Upper lobe of left lung (tissue), 6 donors: Measurements from ENCODE around the gene CRYBB3. TPM values are rescaled to one million over a fixed set of nuclear protein-coding genes. Genes with fewer than 3 reads are reported as not detected.

Experiments
- ATAC-seq, 2 donors: fragments of 200-7000 bp; cut with Tn5 transposase; one replicate each; pipeline ENCODE4 v1.9.1; 2022; ENCODE audit warnings: mild to moderate bottlenecking in 2 of 2, moderate library complexity in 2 of 2; ENCODE audit not compliant: low FRiP score in 2 of 2
- DNase-seq, 2 donors: peaks; one replicate each; pipeline ENCODE4 v3.0.0-alpha.2; 2019 to 2020
- H3K27ac ChIP-seq, 4 donors: fragments of 200-600 bp; sonication (generic); one replicate each; pipeline ENCODE4 v1.5.1; 2016 to 2019
- H3K27me3 ChIP-seq, 4 donors: fragments of 200-600 bp; sonication (generic); one replicate each; pipeline ENCODE4 v1.5.1; 2017 to 2019
- H3K36me3 ChIP-seq, 4 donors: fragments of 200-600 bp; sonication (generic); one replicate each; pipeline ENCODE4 v1.5.1; 2016 to 2019
- H3K4me1 ChIP-seq, 4 donors: fragments of 200-600 bp; sonication (generic); one replicate each; pipeline ENCODE4 v1.5.1; 2018 to 2019
- H3K4me3 ChIP-seq, 4 donors: fragments of 200-600 bp; sonication (generic); one replicate each; pipeline ENCODE4 v1.5.1; 2017 to 2019; ENCODE audit warnings: mild to moderate bottlenecking in 2 of 4, moderate library complexity in 1 of 4
- H3K9me3 ChIP-seq, 4 donors: fragments of 200-600 bp; sonication (generic); one replicate each; pipeline ENCODE4 v1.5.1; 2018 to 2019
- EP300 ChIP-seq, 4 donors: sonication (generic); formaldehyde crosslinking; IDR thresholded peaks; one replicate each; pipeline ENCODE4 v1.5.1; 2017; ENCODE audit warnings: antibody characterized with exemption in 4 of 4, control low read depth in 2 of 4
- POLR2A ChIP-seq, 4 donors: fragments of 450-650 bp; IDR thresholded peaks; one replicate each; pipeline ENCODE4 v1.5.1; 2016 to 2017; ENCODE audit warnings: antibody characterized with exemption in 4 of 4, mild to moderate bottlenecking in 2 of 4
- POLR2AphosphoS5 ChIP-seq, 2 donors: sonication (generic); formaldehyde crosslinking; IDR thresholded peaks; one replicate each; pipeline ENCODE4 v1.5.1; 2017; ENCODE audit warnings: antibody characterized with exemption in 2 of 2
- WGBS, 2 donors: methylation state at CpG; one replicate each; pipeline ENCODE4 v1.1.5; 2017 to 2018; 5-methylcytosine and 5-hydroxymethylcytosine counted together
- total RNA-seq, 6 donors: library from RNA; depleted of rRNA in 4 of 6; stranded (reverse); fragments of >200 nt in 4 of 6; gene quantifications; one replicate each; pipeline versions ENCODE4 v1.1.0 to v1.2.1, GENCODE V29; 2016 to 2021
- TF ChIP-seq, protein P1 (sequence below), 6 experiments: fragments of 450-650 bp in 4 of 6; fragments of 200-600 bp in 2 of 6; sonication (generic) in 2 of 6; IDR thresholded peaks; one replicate each; pipeline ENCODE4 v1.5.1; 2016 to 2019; ENCODE audit warnings: antibody characterized with exemption in 6 of 6
- donor health status: DM: no; HTN: no; CAD: no; lungs with moderate emphysema.
- donor health status: DM: no; HTN: yes; CAD: no; lungs with severe emphysema.

The CRYBB3 gene
- total RNA-seq: under 1 TPM in 2 of 6 donors, not detected in 4; 0.26 to 0.61 TPM

DNA sequence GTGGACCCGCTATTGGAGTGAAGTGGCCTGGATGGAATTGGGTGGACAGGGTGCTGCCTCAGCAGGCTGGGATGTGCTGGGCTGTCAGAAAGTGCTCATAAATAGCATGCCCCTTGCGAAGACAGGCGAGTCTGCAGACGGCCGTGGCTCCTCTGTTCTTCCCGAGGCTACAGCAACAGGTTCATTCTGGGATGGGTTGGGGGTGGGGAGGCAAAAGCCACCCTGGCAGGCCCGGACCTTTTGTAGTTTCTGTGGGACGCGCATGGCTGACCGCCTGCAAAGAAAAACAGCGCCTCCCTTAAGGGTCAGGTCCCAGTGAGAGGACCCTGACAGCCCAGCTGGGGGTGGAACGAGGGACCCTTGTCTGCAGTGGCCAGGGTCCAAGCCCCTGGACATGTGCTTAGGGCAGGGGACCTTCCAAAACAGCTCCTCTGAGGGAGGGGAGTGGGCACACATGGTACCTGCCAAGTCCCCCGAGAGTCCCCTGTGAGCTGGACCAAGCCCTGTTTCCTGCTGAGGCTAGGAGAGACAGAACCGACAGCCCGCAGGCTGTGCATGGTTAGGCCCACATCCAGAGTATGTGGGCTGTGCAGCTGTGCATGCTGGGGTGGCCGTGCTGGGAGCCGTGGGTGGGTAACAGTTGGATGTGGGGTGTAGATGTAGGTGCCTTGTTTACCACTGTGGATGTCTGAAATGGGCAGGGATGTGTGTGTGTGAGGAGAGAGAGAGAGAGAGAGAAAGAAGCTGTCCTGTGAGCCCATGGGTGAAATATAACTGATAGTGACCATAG, at the start of gene CRYBB3:
Gene CRYBB3, plus strand, starts transcription at position 128 of the 790 bp plus-strand sequence. CDS start 1,539 bp downstream, outside the sequence.
- no peaks in the 10 kb centered on the region for H3K4me1 ChIP-seq
- H3K36me3 ChIP-seq: peaks cover 0 to 37% (median 4%) of the 10 kb centered on the region in 4 donors
- no peak within 1 kb of the TSS for H3K4me3 ChIP-seq
- no peaks in the 10 kb centered on the region for H3K27me3 ChIP-seq
- no peak for TF ChIP-seq EP300 (IDR thresholded peaks at IDR 0.05)
- TF ChIP-seq, protein P1, sequence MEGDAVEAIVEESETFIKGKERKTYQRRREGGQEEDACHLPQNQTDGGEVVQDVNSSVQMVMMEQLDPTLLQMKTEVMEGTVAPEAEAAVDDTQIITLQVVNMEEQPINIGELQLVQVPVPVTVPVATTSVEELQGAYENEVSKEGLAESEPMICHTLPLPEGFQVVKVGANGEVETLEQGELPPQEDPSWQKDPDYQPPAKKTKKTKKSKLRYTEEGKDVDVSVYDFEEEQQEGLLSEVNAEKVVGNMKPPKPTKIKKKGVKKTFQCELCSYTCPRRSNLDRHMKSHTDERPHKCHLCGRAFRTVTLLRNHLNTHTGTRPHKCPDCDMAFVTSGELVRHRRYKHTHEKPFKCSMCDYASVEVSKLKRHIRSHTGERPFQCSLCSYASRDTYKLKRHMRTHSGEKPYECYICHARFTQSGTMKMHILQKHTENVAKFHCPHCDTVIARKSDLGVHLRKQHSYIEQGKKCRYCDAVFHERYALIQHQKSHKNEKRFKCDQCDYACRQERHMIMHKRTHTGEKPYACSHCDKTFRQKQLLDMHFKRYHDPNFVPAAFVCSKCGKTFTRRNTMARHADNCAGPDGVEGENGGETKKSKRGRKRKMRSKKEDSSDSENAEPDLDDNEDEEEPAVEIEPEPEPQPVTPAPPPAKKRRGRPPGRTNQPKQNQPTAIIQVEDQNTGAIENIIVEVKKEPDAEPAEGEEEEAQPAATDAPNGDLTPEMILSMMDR (IDR thresholded peaks at IDR 0.05): no peak
- no peak for TF ChIP-seq POLR2AphosphoS5 (IDR thresholded peaks at IDR 0.05)
- TF ChIP-seq POLR2A (IDR thresholded peaks at IDR 0.05): no peak
- H3K9me3 ChIP-seq: no peaks in the 10 kb centered on the region
- ATAC-seq (peak in 1 of 2 donors; percentile 23), DNase-seq (no peak)
- WGBS, 2 donors: 75 to 83% methylated on average over 14 to 16 of the region's 17 CpGs
- H3K27ac ChIP-seq: no peak within 1 kb of the TSS

DNA sequence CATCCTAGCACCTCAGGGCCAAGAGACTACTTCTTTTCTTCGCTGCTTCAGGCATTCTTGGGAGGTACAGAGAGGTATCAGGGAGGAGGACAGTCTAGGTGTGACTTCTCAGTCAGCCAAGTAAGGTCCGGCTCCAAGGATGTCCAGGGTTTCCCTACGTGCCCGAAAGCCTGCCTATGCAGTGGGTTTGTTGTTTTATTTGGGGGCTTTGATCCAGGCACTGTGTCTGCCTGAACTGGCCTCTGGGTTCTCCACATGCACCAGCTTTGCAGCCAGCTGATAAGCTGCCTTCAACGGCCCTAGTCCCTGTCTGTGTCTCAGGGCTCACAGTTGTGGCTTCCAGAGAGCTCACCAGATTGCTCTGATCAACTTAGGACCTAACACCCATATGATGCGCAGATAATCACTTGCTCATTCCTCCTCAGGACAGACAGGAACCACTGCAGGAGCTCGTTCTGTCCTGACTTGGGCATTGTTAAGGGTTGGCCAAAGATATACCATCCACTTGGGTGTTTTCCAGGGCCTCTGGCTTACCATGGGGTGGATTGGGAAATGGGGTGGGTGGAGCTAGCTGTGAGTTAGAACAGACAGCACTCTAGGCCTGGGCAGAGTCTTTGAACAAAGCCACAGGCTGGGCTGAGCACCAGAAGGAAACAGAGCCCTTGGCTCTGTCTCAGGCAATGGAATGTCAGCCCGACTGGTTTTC, 45.5 kb upstream of the CRYBB3 start:
- TF ChIP-seq POLR2AphosphoS5 (IDR thresholded peaks at IDR 0.05) (peak in 1 of 2 donors; percentile 43), POLR2A (IDR thresholded peaks at IDR 0.05) (peak in 1 of 4 donors; percentile 12), EP300 (IDR thresholded peaks at IDR 0.05) (no peak)
- DNase-seq (peak in 1 of 2 donors; percentile 93), ATAC-seq (peak; percentile 81 to 88)
- H3K9me3 ChIP-seq: no peaks in the 10 kb centered on the region
- peak overlapping the region; percentile 57 to 80 (median 63) for H3K27ac ChIP-seq
- WGBS, 2 donors: 66% methylated on average over 7 to 8 of the region's 8 CpGs
- H3K27me3 ChIP-seq: no peaks in the 10 kb centered on the region
- H3K4me1 ChIP-seq: peaks cover 17 to 25% (median 21%) of the 10 kb centered on the region in 4 donors
- H3K36me3 ChIP-seq: no peaks in the 10 kb centered on the region
- H3K4me3 ChIP-seq: no peak overlapping the region

DNA sequence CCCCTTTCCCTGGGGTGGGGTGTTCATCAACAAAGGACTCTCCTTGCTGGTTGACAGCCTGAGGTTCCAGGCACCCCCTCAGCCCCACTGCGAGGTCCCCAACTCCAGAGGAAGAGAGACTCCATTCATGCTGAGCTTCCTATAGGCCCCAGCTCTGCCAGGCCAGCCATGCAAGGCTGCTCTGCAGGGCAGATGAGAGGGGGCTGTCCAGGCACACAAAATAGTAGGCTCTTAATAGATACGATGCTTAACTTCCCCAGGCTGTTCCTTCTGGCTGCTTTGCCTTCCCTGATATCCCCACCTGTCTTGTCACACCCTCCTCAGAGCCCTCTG, 45.0 kb upstream of the CRYBB3 start:
- no peak for TF ChIP-seq EP300 (IDR thresholded peaks at IDR 0.05)
- no peak for TF ChIP-seq POLR2AphosphoS5 (IDR thresholded peaks at IDR 0.05)
- TF ChIP-seq, protein P1 (IDR thresholded peaks at IDR 0.05): no peak
- TF ChIP-seq POLR2A (IDR thresholded peaks at IDR 0.05): no peak
- DNase-seq (no peak), ATAC-seq (peak in 1 of 2 donors; percentile 5)
- Histone ChIP-seq H3K27ac (peak overlapping the region; percentile 57 to 80 (median 63)), H3K4me1 (peaks cover 17 to 24% (median 21%) of the 10 kb centered on the region in 4 donors), H3K9me3 (no peaks in the 10 kb centered on the region), H3K4me3 (no peak overlapping the region), H3K36me3 (no peaks in the 10 kb centered on the region), H3K27me3 (no peaks in the 10 kb centered on the region)
- WGBS, 2 donors: 50 to 52% methylated on average over 1 to 2 of the region's 2 CpGs

DNA sequence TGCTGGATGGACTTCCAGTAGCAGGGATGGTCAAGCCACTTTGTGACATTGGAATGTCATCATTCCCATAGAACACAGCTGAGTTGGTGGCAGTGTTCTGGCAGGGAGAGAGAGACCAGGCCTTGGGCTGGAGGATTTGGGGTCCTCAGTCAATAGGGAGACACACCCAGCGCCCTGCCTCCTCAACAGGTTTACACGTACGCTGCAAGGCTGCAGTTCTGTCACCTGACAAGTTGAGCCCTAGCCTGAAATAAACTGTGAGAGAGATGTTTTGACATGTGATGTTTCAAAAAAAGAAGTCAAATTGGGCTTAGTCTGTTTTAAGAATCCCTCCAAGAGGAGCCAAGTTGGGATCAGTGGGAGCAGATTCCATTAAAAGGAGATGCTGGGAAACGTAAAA, 42.9 kb upstream of the CRYBB3 start:
- no peak overlapping the region for H3K4me3 ChIP-seq
- H3K4me1 ChIP-seq: peaks cover 17 to 24% (median 22%) of the 10 kb centered on the region in 4 donors
- no peak for DNase-seq
- TF ChIP-seq POLR2A (IDR thresholded peaks at IDR 0.05): no peak
- TF ChIP-seq POLR2AphosphoS5 (IDR thresholded peaks at IDR 0.05): no peak
- no peak for TF ChIP-seq EP300 (IDR thresholded peaks at IDR 0.05)
- TF ChIP-seq, protein P1 (IDR thresholded peaks at IDR 0.05): no peak
- H3K27ac ChIP-seq: no peak overlapping the region
- 84 to 92% methylated on average over 4 of the region's 4 CpGs for WGBS, 2 donors
- no peak for ATAC-seq
- H3K9me3 ChIP-seq: no peaks in the 10 kb centered on the region
- no peaks in the 10 kb centered on the region for H3K27me3 ChIP-seq
- no peaks in the 10 kb centered on the region for H3K36me3 ChIP-seq

DNA sequence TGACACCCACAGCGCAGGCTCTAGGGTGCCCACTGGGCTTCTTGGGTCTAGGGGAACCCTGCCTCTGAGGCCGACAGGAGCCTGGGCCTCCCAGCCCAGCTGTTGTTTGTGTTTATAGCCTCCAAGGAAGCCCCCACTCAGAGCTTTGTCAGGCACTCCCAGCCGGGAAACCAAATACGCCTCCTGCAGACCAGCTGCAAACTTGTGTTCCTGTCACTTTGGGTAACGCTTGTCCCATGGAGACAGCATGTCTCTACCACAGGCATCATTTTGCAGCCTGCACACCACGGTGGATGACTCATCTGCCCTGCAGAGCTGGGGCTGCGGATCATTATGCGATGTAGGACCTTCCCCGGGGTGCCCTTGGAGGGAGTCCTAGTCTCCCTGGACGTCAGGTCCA, 40.6 kb upstream of the CRYBB3 start:
- Histone ChIP-seq H3K9me3 (no peaks in the 10 kb centered on the region), H3K27me3 (no peaks in the 10 kb centered on the region), H3K4me1 (peaks cover 12 to 24% (median 15%) of the 10 kb centered on the region in 4 donors), H3K27ac (peak overlapping the region in 1 of 4 donors; percentile 14), H3K4me3 (no peak overlapping the region), H3K36me3 (no peaks in the 10 kb centered on the region)
- WGBS, 2 donors: 67 to 69% methylated on average over 3 to 10 of the region's 10 CpGs
- DNase-seq: no peak
- TF ChIP-seq POLR2AphosphoS5 (IDR thresholded peaks at IDR 0.05): no peak
- TF ChIP-seq EP300 (IDR thresholded peaks at IDR 0.05): no peak
- TF ChIP-seq, protein P1 (IDR thresholded peaks at IDR 0.05): no peak
- no peak for TF ChIP-seq POLR2A (IDR thresholded peaks at IDR 0.05)
- ATAC-seq: no peak
